Caki2 (cell line): ENCODE data around the gene HVCN1. TPM values are rescaled to one million over a fixed set of nuclear protein-coding genes. Genes with fewer than 3 reads are reported as not detected.
"Not testable (repeated sequence)": the region's sequence is repeated elsewhere in the genome, so short reads cannot be mapped to it uniquely, and the experiment has no call there.

Experiments
- DNase-seq: peaks from one replicate; pipeline ENCODE4 v3.0.0-alpha.2; 2015; ENCODE audit warnings: low read depth
- in situ Hi-C: cut with HindIII; loops from 2 replicates; pipeline ENCODE4 v1.10.0; 2016; ENCODE audit warnings: low sequenced_read_pairs, low pct_unique_long_range_greater_than_20kb, mixed read lengths
- total RNA-seq: library from RNA; depleted of rRNA; stranded (reverse); fragments of >200 nt; shearing (Covaris generic); gene quantifications from 2 replicates; pipeline ENCODE4 v1.2.3, GENCODE V29; 2014; ENCODE audit warnings: low replicate concordance

The HVCN1 gene
- total RNA-seq, 1 experiment from 2014 or later: not detected

GRCh38 chr12:110639336-110640141, 49.4 kb downstream of the HVCN1 start:
- no peak for DNase-seq
- in situ Hi-C loops: no loop called here

- no peak for DNase-seq
- in situ Hi-C loops: no loop called here
Observed at GRCh38 chr12:110638796-110639195, 50.1 kb downstream of the HVCN1 start.

- DNase-seq: no peak
- in situ Hi-C loops: no loop called here
Observed at GRCh38 chr12:110637869-110638441, 51.0 kb downstream of the HVCN1 start.

DNA sequence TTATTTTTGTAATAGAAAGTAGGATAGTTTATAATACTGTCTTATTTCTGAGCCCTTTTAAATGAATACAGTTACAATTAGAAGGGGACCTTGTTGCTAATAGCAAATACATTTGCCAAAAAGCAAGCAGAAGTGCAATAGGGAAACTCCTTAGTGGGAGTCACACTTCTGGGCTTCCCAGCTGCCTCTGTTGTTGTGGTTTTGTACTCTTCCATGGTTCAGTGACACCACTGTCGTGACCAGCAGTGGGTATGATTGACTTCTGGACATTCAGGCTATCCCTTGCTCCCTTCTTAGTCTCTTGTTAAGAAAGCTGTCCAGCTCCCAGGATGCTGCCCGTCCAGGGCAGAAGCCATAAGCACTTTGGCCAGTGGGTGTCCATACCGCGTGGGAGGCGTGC, 52.4 kb downstream of the HVCN1 start:
- in situ Hi-C loops: no loop called here
- no peak for DNase-seq

DNA sequence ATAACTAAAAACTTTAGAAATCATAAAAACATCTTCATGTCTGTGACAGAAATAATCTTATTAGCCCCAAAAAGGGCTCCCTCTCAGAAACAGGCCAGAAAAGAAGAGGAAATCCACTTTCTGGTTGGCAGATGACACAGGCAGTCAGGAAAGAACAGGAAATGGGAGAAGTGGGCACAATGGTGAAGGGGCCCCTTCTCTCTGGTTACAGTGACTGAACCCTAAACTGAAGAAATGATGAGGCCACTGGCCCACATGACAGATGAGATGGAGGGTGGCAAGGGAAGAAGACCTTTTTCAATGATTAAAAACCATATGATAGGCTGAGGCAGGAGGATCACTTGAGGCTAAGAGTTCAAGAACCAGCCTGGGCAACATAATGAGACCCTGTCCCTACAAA, 53.9 kb downstream of the HVCN1 start:
- no peak for DNase-seq
- in situ Hi-C loops: no loop called here

- in situ Hi-C loops: no loop called here
- DNase-seq: no peak
Observed at GRCh38 chr12:110627500-110628195, 61.3 kb downstream of the HVCN1 start.

DNA sequence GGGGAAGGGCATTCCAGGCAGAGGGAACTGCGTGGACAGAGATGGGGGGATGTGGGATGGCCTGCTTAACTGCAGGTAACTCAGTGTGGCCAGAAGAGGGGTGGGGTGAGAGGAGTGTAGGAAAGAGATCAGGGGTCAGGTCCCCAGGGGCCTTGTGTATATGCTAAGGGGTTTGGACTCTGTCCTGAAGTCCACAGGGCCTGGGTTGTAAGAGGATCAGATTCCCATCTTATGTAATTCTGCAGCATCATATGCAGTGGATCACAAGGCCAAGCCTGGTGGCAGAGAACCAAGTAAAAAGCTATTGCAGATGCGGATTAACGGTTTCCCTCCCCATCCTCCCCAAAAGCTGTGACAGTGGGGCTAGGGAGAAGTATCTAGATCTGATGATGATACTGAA, 66.3 kb downstream of the HVCN1 start:
- DNase-seq: no peak
- in situ Hi-C loops: no loop called here

- in situ Hi-C loops: no loop called here
- DNase-seq: no peak
Observed at GRCh38 chr12:110619534-110619953, 69.4 kb downstream of the HVCN1 start.

DNA sequence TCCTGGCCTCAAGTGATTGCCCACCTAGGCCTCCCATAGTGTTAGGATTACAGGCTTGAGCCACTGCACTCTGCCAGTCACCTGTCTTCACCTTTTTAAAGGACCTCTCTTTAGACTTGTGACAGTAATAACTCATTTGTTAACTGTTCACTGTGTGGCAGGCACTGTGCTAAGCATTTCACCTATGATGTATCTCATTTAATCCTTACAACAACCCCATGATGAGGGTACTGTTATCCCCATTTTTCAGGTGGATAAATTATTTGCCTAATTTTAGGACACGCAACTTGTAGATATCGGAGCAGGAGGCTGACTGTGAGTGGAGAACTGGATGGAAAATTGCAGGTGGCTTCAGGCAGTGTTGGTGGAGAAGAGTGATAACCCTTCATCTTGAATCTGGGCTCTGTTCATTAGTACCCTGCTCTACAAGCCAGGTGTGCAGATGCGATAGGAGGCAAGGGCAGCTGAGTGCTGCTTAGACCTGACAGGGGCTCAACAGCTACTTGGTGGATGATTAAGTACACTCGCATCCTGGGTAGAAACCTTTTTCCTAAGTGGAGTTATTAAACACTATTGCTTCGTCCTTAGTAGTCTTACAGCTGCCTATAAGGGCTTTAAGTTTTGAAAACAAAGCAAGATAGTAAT, 72.3 kb downstream of the HVCN1 start:
- in situ Hi-C loops: no loop called here
- no peak for DNase-seq

DNA sequence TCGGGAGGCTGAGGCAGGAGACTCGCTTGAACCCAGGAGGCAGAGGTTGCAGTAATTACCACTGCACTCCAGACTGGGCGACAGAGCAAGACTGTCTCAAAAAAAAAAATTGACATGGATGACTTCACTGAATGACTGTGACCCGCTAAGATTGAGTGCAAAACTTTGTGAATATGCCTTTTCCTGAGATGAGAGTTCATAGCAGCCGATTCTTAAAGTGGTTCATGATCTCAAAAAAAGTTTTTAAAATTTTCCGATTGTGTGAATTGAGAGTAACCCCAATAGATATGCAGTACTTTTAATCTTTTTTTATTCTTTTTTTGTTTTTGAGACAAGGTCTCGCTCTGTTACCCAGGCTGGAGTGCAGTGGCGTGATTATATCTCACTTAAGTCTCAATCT, 73.7 kb downstream of the HVCN1 start:
- no peak for DNase-seq
- in situ Hi-C loops: no loop called here

GRCh38 chr12:110613771-110614684, 74.9 kb downstream of the HVCN1 start, which contains the start of gene TCTN1:
TSS of gene TCTN1 (plus strand) at chr12:110614129. CDS start at chr12:110614183, 54 bp downstream.
- DNase-seq: peak; percentile 88
- in situ Hi-C loops: no loop called here

GRCh38 chr12:110613071-110613770, 75.7 kb downstream of the HVCN1 start:
- in situ Hi-C loops: no loop called here
- DNase-seq: no peak

DNA sequence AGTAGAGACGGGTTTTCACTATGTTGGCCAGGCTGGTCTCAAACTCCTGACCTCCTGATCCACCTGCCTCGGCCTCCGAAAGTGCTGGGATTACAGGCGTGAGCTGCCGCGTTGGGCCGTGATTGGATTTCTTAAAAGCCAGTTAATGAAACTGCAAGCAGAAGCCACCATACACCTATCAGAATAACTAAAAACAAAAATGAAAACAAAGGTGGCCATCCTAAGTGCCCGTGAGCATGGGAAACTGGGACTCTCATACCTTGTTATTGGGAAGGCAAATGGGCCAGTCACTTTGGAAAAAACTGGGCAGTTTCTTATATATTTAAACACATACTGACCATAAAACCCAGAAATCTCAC, 82.7 kb downstream of the HVCN1 start:
- in situ Hi-C loops: no loop called here
- no peak for DNase-seq

DNA sequence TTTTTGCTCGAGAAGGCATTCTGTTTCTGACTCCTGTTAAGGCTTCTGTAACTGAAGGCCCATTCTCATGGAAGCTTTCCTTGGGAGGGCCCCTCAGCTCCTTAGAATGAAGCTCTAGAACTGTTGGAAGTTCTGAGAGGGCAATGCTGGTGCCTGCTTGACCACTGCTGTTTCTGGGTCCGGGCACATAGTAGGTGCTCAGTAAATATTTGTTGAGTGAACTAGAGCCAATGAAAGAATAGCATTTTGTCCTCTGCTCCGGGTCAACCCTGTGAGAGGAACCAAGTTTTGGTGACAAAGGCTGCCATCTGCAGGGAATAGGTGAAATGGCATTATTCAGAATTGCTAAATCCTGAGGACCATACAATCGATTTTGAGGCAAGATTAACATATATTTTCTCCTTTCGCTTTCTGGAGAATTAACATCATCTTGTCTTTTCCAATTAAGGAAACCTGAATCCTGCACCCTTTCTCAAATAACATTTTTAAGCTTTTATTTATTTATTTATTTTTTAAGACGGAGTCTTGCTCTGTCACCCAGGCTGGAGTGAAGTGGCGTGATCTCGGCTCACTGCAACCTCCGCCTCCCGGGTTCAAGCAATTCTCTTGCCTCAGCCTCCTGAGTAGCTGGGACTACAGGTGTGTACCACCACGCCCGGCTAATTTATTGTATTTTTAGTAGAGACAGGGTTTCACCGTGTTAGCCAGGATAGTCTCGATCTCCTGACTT, 86.7 kb downstream of the HVCN1 start:
- in situ Hi-C loops: not testable (repeated sequence)
- DNase-seq: peak; percentile 36

DNA sequence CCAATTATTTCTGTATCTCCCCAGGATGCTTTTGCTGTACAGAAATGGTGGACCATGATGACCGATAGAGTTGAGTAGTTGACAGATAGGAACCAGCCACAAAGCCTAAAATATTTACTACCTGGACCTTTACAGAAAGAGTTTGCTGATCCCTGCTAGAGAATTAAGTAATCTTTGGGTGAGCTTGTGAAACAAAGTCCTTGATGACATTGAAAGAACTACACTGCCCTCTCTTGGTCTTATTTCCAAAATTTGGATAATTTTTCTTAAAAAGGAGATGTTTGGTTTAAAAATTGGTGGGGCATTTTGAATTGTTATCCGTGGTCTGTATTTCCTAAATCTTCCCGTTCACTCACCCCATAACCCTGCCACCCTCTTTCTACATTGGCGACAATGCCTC, 88.7 kb downstream of the HVCN1 start:
- in situ Hi-C loops: no loop called here
- DNase-seq: peak; percentile 35

DNA sequence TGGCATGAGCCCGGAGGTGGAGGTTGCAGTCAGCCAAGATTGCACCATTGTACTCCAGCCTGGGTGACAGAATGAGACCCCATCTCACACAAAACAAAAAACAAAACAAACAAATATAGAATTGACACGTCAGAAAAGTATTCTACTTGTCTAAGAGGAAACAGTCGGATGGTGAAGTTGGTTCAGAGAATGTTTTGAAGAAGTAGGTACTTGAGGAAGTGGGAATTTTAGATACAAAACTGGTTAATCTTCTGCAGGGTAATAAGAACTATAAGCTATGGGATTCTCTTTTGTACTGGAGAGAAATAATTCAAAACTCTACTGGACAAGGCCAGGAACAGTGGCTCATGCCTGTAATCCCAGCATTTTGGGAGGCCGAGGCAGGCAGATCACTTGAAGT, 89.6 kb downstream of the HVCN1 start:
- DNase-seq: no peak
- in situ Hi-C loops: no loop called here
